ENCODE results near the gene ABCA5.
"Not testable (repeated sequence)": the region's sequence is repeated elsewhere in the genome, so short reads cannot be mapped to it uniquely, and the experiment has no call there.

Gene ABCA5

DNA sequence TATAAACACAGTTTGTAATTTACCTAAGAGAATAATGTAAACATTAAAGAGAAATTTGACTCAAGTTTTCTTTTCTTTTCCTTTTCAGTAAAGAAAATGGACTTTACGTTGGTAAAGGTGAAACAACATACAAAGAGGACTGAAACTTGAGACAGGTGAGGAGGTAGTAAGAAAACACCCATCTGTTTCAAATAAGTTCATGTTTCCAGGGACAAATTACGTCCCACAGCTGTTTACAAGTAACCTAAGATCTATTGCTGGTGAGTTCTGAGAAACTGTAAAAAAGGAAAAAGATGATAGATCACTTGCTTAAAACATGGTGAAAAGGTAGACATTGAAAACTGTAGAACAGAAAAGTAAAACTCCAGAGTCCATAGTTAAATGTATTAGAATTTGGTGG lies 4.8 kb upstream of the ABCA5 start:
- in situ Hi-C loops (cut with MboI; ENCODE audit: low pct_unique_long_range_greater_than_20kb, low sequenced_read_pairs): no loop called here
- DNase-seq: no peak

- DNase-seq: peak; percentile 25
- in situ Hi-C loops (cut with MboI; ENCODE audit: low pct_unique_long_range_greater_than_20kb, low sequenced_read_pairs): no loop called here
Measured at GRCh38 chr17:69326377-69327059, 415 bp downstream of the ABCA5 start.

DNA sequence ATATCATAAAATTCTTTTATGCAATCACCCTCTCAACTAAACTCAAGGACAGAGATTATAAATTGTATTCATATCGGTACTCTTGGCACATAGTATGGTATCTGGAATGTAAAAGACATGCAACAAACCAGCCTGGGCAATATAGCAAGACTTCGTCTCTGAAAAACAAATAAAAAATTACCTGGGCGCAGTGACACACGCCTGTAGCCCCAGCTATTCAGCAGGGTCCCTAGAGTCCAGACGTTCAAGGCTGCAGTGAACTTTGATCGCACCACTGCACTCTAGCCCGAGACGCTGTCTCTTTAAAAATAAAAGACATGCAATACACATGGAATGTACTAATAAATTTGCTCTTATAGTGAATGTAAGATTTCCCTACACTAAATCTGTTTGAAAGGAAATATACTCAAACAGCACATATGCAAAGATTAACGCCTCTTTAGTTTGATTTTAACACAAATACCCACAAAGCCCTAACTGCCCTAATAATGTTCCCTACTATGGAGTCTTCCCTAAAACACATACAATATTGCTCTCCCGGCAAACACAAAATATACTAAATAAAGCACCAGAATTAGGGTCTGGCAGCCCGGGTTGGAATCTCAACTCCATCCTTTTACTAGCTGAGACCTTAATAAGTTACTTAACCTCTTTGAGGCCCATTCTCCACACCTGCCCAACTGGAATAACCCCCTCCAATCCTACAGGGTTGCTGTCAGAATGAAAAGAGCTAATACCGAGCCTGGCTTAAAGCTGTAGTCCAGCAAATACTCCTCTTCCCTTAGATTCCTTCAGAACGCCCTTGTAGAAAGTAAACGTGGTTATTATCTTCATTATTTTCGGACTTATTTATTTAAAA lies 1.2 kb downstream of the ABCA5 start:
- DNase-seq: no peak
- in situ Hi-C loops (cut with MboI; ENCODE audit: low pct_unique_long_range_greater_than_20kb, low sequenced_read_pairs): no loop called here

DNA sequence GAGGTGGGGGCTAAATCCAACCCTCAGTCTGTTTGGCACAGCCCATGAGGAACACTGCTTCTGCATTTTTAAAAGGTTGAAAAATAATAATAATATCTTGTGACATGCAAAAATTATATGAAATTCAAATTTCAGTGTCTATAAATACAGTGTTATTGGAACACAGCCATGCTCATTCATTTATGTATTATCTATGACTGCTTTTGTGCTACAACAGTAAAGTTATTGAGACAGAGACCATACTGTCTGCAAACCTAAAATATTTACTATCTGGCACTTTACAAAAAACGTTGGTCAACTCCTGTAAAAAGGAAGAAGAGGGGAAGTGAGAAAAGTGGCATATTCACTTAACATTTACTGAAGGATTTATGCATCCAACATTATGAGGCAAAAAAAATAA lies 3.1 kb downstream of the ABCA5 start:
- DNase-seq: no peak
- in situ Hi-C loops (cut with MboI; ENCODE audit: low pct_unique_long_range_greater_than_20kb, low sequenced_read_pairs): no loop called here

DNA sequence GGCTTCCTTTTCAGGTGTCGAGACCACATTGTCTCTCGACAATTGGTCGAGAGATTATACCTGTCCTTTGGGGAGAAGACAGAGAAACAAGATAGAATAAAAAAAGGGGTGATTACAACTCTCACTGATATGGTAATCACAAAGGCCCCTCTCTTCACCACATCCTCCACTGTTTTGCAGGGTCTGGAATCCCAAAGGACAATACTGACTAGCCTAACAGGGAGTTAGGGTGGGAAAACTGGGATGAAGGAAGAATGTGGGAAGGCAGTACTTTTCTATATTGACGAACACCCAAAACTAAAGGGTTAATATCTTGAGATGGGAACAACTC lies 6.1 kb downstream of the ABCA5 start:
- in situ Hi-C loops (cut with MboI; ENCODE audit: low pct_unique_long_range_greater_than_20kb, low sequenced_read_pairs): no loop called here
- DNase-seq: no peak

DNA sequence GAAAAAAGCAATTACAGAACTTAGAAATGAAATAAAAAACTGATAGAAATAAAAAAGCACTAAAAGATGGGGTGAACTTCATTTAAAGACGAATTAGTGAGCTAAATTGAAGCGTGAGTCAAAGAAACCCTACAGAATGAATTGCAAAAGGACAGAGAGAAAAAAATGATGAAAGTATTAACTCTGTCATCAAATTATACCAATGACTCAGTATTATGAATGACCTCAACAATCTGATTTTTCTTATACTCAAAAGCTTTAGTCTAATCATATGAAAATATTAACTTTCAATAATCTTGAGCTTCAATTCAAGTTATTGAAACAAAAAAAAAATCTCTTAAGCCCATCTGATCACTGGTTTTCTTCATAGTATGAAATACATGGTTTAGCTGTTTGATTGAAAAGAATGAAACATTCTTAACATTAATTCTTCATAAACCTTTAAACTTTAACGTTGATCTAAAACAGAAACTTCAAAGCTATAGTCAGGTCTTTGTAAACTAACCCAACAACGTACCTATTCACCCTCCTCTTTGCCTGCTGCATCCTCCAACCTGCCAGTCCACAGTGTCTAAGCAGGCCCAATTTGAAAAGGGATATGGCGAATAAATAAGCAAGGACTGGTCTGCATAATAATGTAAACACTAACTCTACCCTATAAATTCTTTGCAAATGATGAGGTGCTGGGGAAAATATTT lies 6.6 kb downstream of the ABCA5 start:
- in situ Hi-C loops (cut with MboI; ENCODE audit: low pct_unique_long_range_greater_than_20kb, low sequenced_read_pairs): no loop called here
- DNase-seq: no peak

GRCh38 chr17:69317625-69318024 lies 9.3 kb downstream of the ABCA5 start:
- DNase-seq: no peak
- in situ Hi-C loops (cut with MboI; ENCODE audit: low pct_unique_long_range_greater_than_20kb, low sequenced_read_pairs): no loop called here

- in situ Hi-C loops (cut with MboI; ENCODE audit: low pct_unique_long_range_greater_than_20kb, low sequenced_read_pairs): no loop called here
- no peak for DNase-seq
Measured at GRCh38 chr17:69314246-69315065, 12.5 kb downstream of the ABCA5 start.

GRCh38 chr17:69305177-69305576 lies 21.8 kb downstream of the ABCA5 start:
- DNase-seq: no peak
- in situ Hi-C loops (cut with MboI; ENCODE audit: low pct_unique_long_range_greater_than_20kb, low sequenced_read_pairs): no loop called here

DNA sequence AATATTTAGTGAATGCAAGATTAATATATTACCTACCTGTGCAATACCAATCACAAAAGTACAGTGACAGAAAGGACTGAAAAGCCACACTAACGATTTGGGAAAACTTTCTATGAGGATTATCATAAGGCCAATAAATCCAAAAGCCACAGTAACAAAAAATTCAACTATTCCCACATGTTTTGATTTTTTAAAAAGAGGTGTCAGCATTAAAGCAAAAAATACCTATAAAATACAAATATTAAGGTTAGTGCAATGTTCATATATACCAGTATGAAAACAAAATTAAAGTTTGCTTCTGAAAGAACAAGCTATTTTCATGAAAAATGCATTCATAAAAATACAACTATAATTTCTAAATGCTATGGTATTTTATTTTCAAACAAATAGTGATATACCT lies 24.3 kb downstream of the ABCA5 start:
- in situ Hi-C loops (cut with MboI; ENCODE audit: low pct_unique_long_range_greater_than_20kb, low sequenced_read_pairs): no loop called here
- DNase-seq: no peak

DNA sequence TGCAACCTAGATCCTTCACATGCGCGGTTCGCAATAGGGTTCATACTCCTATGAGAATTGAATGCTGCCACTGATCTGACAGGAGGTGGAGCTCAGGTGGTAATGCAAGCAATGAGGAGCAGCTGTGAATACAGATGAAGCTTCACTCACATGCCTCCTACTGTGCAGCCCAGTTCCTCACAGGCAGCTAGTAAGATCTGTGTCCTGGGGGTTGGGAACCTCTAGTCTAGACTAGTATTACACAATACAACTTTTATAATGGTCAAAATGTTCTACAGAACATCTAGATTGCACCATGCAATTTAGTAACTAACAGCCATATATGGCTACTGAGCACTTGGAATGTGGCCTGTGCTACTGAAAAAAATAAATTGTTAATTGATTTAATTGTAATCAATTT lies 26.7 kb downstream of the ABCA5 start:
- DNase-seq: no peak
- in situ Hi-C loops (cut with MboI; ENCODE audit: low pct_unique_long_range_greater_than_20kb, low sequenced_read_pairs): no loop called here

DNA sequence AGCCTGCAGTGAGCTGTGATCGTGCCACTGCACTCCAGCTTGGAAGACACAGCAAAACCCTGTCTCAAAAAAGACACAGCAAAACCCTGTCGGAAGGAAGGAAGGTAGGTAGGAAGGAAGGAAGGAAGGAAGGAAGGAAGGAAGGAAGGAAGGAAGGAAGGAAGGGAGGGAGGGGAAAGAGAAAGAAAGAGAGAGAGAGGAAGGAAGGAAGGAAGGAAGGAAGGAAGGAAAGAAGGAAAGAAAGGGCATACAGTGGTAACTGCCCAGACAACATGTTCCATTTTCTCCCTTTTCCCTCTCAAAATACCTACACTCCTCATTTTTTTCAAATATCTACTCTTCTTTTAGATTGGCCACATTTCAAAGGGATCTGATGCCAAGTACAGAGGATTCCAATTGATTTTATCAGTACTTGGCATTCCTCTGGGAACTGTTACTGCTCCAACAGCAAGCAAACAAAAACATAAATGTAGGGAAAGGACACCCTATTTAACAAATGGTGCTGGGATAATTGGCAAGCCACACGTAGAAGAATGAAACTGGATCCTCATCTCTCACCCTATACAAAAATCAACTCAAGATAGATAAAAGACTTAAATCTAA lies 28.7 kb downstream of the ABCA5 start:
- DNase-seq; in situ Hi-C loops (cut with MboI; ENCODE audit: low pct_unique_long_range_greater_than_20kb, low sequenced_read_pairs): not testable (repeated sequence)

GRCh38 chr17:69287168-69287567 lies 39.8 kb downstream of the ABCA5 start:
- in situ Hi-C loops (cut with MboI; ENCODE audit: low pct_unique_long_range_greater_than_20kb, low sequenced_read_pairs): no loop called here
- no peak for DNase-seq

- in situ Hi-C loops (cut with MboI; ENCODE audit: low pct_unique_long_range_greater_than_20kb, low sequenced_read_pairs): no loop called here
Measured at GRCh38 chr17:69286257-69286656, 40.7 kb downstream of the ABCA5 start.

DNA sequence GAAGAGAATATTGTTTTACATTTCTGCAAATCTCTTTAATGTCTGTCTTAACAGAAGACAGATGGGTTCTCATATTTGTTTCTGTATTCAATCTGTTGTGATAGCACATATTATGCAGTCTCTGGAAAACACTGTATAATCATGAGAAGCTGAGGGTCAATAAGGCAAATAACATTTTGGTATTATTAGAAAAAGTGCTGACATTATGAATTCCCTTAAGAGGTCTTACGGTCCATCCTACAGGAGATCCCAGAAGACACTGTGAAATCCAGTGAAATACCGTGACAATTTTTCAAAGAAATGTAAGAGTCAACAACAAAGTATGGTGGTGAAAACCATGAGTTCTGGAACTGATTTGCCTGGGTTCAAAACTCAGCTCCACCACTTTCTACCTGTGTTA lies 42.3 kb downstream of the ABCA5 start:
- in situ Hi-C loops (cut with MboI; ENCODE audit: low pct_unique_long_range_greater_than_20kb, low sequenced_read_pairs): no loop called here

More at GRCh38 chr17:69286257-69286656, 40.7 kb downstream of the ABCA5 start:
- DNase-seq: no peak

DNA sequence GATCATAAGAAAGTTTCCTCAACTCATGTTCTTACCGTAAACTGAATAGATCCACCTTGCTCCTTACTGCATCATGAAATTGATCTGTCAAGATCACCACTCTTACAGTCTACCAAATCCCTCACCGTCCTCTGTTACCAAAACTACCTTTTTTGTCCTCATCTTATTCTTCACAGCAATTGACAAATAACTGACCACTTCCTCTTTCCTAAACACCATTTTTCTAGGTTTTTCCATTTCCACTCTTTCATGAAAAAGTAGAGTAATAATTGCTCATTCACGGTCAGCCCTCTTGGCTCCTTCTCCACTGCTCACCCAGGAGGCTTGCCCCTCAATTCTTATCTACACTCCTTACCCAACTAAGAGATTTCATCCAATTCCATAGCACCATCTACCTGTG lies 44.9 kb downstream of the ABCA5 start:
- peak; percentile 14 for DNase-seq
- in situ Hi-C loops (cut with MboI; ENCODE audit: low pct_unique_long_range_greater_than_20kb, low sequenced_read_pairs): no loop called here

More for the DNA sequence above, 42.3 kb downstream of the ABCA5 start:
- no peak for DNase-seq

DNA sequence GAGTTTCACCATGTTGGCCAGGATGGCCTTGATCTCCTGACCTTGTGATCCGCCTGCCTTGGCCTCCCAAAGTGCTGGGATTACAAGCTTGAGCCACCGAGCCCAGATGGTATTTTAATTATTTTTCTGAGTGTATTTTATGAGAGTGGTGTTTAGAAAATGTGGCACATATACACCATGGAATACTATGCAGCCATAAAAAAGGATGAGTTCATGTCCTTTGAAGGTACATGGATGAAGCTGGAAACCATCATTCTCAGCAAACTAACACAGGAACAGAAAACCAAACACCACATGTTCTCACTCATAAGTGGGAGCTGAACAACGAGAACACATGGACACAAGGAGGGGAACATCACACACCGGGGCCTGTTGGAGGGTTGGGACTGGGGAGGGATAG lies 50.7 kb downstream of the ABCA5 start:
- in situ Hi-C loops (cut with MboI; ENCODE audit: low pct_unique_long_range_greater_than_20kb, low sequenced_read_pairs); DNase-seq: not testable (repeated sequence)

DNA sequence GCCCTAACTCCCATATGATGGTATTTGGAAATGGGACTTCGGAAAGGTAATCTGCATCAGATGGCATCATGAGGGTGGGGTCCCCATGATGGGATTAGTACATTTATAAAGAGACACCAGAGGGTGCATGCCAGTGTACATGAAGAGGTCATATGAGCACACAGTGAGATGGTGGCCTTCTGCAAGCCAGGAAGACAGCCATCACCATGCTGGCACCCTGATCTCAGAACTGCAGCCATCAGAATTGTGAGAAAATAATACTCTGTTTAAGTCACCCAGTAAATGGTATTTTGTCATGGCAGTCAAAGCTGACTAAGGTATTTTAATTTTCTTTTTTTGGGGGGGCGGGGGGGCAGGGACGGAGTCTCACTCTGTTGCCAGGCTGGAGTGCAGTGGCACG lies 51.2 kb downstream of the ABCA5 start:
- no peak for DNase-seq
- in situ Hi-C loops (cut with MboI; ENCODE audit: low pct_unique_long_range_greater_than_20kb, low sequenced_read_pairs): no loop called here

GRCh38 chr17:69271023-69271422 lies 55.9 kb downstream of the ABCA5 start:
- in situ Hi-C loops (cut with MboI; ENCODE audit: low pct_unique_long_range_greater_than_20kb, low sequenced_read_pairs): no loop called here
- DNase-seq: no peak
